ENCODE results near the gene RAB43.

The RAB43 gene

DNA sequence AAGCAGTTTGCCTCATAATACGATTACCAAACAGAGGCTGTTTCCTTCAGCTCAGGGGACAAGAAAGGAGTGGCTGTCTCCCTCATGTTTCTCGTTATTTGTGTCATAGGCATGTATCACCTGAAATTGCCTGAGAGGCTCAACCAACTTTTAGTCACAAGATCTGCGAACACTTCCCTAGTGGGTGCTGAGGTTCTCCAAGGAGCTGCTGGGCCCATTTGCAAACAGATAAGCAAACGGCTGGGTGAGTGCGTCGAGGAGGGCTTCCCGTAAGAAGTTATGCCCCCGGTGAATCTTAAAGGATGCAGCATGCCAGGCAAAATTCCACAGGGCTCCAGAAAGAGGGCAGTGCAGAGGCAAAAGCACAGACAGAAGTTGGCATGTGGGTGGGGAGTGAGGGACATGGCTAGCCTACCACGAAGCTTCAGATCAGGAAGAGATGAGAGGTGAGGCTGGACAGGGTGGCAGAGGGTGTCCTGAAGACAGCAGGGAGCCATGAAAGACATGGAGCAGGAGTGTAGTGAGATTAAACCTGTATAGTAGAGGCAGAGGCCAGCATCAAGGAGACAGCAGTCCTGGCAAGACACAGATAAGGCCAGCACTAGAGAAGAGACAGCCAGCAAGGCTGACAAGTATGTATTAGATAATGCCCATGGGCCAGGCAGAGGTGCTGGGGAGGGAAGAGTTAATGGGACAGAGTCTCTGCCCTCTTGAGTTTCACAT is 65.0 kb downstream of the RAB43 start:
- Mint-ChIP-seq H3K27me3 (peaks cover 4% of the 10 kb centered on the region), H3K36me3 (ENCODE audit: low read depth) (no peaks in the 10 kb centered on the region), H3K9me3 (no peaks in the 10 kb centered on the region), H3K4me1 (ENCODE audit: low read depth) (peaks cover 5% of the 10 kb centered on the region), H3K4me3 (no peak overlapping the region), H3K27ac (no peak overlapping the region)
- intact Hi-C loops (cut with micrococcal nuclease) = no loop called here

DNA sequence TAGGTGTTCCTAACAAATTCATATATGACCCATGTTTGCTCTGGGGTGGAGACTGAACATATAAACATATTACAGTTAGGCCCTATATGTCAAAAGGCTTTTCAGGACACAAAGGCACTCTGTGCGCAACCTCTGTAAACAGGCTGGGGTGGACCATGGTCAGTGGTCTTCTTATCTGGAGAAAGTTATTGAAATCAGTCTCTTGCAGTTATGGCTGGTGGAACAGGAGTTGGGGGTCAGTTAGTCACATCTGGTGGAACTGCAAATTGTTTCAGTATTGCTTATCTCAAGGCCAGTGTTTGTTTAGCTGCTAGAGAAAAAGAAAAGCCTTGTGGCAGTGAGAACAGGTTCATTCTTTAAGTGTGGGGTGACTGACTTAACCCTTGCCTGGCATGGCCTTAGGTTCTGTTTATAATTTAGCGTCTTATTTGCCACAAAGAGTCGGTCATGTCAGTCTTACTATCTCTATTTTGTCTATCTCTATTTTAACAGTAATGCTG is 66.9 kb downstream of the RAB43 start:
- H3K9me3 Mint-ChIP-seq = no peaks in the 10 kb centered on the region
- H3K36me3 Mint-ChIP-seq (ENCODE audit: low read depth) = no peaks in the 10 kb centered on the region
- intact Hi-C loops (cut with micrococcal nuclease) = loop anchor here (5.0 kb wide), 1 partner anchor 193 kb away; the partner anchor contains the start of gene COPG1
- H3K4me3 Mint-ChIP-seq = no peak overlapping the region
- H3K27me3 Mint-ChIP-seq = peaks cover 4% of the 10 kb centered on the region
- H3K27ac Mint-ChIP-seq = no peak overlapping the region
- no peaks in the 10 kb centered on the region for H3K4me1 Mint-ChIP-seq (ENCODE audit: low read depth)

DNA sequence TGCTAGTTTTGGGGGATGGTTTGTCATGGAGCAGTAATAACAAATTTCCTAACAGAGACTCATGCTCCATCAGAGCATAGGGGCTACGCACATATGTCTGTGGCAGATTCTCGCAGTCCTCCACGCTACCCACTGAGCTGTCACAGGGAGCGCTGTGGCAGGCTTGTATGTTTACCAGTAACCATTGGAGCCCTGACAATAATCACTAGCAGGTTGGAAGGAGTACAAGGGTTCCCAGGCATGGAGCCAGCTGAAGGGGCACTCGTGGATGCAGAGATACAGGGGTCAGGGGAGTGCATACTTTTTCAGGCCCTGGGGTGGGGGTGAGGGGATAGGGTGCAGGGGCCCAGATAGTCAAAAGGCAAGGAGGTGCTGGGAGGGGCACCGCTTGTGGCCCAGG is 68.9 kb downstream of the RAB43 start:
- no peak overlapping the region for H3K27ac Mint-ChIP-seq

DNA sequence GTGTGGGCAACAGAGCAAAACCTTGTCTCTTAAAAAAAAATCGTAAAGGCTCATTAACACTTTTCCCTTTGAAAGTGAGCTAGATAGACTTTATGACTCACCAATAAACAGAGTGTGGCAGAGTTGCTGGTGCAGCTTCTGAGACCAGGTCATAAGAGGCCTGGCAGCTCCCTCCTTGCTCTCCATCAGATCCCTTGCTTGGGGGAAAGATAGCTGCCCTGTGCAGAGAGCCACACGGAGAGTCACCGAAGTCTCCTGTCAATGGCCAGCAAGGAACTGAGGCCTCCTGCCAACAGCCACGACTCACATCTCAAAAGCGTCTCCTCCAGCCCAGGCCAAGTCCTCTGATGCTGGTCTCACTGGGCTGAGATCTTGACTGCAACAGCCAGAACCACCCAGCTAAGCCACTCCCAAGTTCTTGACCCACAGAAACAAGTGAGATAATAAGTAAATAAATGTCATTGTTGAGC is 69.7 kb downstream of the RAB43 start:
- Mint-ChIP-seq H3K36me3 (ENCODE audit: low read depth) (no peaks in the 10 kb centered on the region), H3K9me3 (no peaks in the 10 kb centered on the region), H3K27me3 (peaks cover 18% of the 10 kb centered on the region), H3K4me3 (no peak overlapping the region), H3K4me1 (ENCODE audit: low read depth) (no peaks in the 10 kb centered on the region), H3K27ac (no peak overlapping the region)
- intact Hi-C loops (cut with micrococcal nuclease) = loop anchor here (5.0 kb wide), 1 partner anchor 195 kb away; the partner anchor contains the start of gene COPG1

More for the DNA sequence above, 68.9 kb downstream of the RAB43 start:
- intact Hi-C loops (cut with micrococcal nuclease) = loop anchor here (5.0 kb wide), 1 partner anchor 195 kb away; the partner anchor contains the start of gene COPG1
- Mint-ChIP-seq H3K36me3 (ENCODE audit: low read depth) (no peaks in the 10 kb centered on the region), H3K9me3 (no peaks in the 10 kb centered on the region), H3K4me3 (no peak overlapping the region), H3K4me1 (ENCODE audit: low read depth) (no peaks in the 10 kb centered on the region), H3K27me3 (peaks cover 11% of the 10 kb centered on the region)

DNA sequence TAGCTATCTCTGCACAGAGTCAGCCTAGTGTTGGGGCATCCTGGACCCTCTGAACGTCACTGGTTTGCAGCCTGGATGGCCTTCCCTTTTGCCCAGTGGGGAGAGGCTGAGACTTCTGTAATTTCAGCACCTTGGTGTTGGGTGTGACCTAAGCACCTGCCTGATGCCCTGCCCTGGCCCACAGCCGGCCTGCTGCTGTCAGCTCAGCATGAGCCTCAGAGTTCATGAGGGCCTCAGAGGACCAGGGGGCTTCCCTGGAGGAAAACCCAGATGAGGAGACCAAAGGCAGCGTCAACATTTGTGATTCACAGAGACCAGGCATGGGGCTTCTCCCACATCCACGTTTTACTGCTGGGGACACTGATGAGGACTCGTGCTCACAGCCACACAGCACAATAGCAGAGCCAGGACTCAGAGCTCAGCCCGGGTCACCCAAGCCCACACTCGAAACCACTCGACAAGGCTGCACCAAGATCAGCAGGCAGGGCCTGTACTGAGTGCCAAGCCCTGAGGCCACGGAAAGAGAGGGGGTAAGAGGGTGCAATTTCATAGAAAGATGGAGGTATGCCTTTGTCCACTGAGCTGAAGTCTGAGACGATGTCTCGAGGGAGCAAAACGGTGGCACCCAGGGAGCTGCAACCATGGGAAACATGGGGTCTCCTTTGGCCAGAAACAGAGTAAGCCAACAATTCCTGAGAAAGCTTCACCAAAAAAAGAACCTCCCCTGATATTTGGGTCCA is 70.9 kb downstream of the RAB43 start:
- Mint-ChIP-seq H3K4me1 (ENCODE audit: low read depth) (no peaks in the 10 kb centered on the region), H3K27me3 (peaks cover 26% of the 10 kb centered on the region), H3K4me3 (no peak overlapping the region), H3K36me3 (ENCODE audit: low read depth) (no peaks in the 10 kb centered on the region), H3K27ac (no peak overlapping the region), H3K9me3 (no peaks in the 10 kb centered on the region)
- intact Hi-C loops (cut with micrococcal nuclease) = loop anchor here (5.0 kb wide), 1 partner anchor 197 kb away; the partner anchor contains the start of gene COPG1

DNA sequence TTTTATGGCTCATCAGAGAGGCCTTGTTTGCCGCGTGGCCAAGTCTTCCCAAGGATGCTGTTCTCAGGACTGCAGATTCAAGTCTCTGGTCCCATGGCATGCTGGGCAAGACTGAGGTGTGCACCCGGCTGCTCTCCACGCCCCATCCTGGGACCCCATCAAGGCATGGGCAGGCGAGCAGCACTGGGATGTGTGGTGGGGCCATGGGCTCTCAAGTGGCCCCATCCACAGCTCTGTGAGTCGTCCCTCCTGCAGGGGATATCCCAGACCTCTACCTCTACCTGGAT is 74.1 kb downstream of the RAB43 start:
- H3K9me3 Mint-ChIP-seq = no peaks in the 10 kb centered on the region
- peaks cover 53% of the 10 kb centered on the region for H3K27me3 Mint-ChIP-seq
- no peaks in the 10 kb centered on the region for H3K36me3 Mint-ChIP-seq (ENCODE audit: low read depth)
- intact Hi-C loops (cut with micrococcal nuclease) = no loop called here
- no peaks in the 10 kb centered on the region for H3K4me1 Mint-ChIP-seq (ENCODE audit: low read depth)
- H3K27ac Mint-ChIP-seq = no peak overlapping the region
- no peak overlapping the region for H3K4me3 Mint-ChIP-seq

DNA sequence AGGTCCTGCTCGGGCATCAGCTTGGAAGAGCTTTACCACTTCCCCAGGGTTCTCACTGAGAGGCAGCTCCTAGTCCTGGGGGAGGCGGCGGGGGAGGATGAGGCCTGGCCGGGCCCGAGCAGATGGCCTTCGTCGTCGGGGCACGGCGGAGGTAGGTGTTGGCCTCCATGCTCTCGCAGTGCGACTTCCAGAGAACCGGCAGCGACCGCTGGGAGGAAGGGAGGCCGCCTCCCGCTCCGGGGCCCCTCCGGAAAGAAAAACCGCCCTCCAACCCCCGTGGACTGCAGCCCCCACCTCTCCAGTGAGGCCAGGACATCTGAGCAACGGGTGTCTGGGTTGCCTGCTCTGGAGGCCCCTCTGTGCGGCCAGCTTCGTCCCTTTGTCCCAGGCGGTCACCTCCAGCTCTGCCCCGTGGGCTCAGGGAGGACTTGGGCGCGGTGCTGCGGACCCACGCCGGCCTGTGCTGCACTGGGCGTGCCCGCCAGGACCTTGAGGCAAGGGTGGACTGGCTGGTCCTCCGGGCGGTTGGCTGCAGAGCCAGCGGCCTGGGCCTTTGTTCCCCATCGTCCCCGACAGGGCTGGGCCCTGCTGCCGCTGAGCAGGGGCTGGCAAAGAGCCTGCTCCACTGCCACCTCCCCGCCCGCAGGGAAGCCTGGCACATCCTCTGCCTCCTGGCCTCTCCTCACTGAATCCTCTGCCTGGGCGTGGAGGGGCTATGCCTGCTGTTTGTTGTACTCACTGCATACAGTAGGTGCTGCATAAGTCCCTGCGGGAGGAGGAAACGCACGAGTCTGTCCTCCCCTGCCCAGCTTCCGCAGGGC is 74.7 kb downstream of the RAB43 start:
- Mint-ChIP-seq H3K36me3 (ENCODE audit: low read depth) (no peaks in the 10 kb centered on the region), H3K27me3 (peaks cover 55% of the 10 kb centered on the region), H3K9me3 (no peaks in the 10 kb centered on the region), H3K27ac (no peak overlapping the region), H3K4me1 (ENCODE audit: low read depth) (no peaks in the 10 kb centered on the region), H3K4me3 (no peak overlapping the region)
- intact Hi-C loops (cut with micrococcal nuclease) = no loop called here

DNA sequence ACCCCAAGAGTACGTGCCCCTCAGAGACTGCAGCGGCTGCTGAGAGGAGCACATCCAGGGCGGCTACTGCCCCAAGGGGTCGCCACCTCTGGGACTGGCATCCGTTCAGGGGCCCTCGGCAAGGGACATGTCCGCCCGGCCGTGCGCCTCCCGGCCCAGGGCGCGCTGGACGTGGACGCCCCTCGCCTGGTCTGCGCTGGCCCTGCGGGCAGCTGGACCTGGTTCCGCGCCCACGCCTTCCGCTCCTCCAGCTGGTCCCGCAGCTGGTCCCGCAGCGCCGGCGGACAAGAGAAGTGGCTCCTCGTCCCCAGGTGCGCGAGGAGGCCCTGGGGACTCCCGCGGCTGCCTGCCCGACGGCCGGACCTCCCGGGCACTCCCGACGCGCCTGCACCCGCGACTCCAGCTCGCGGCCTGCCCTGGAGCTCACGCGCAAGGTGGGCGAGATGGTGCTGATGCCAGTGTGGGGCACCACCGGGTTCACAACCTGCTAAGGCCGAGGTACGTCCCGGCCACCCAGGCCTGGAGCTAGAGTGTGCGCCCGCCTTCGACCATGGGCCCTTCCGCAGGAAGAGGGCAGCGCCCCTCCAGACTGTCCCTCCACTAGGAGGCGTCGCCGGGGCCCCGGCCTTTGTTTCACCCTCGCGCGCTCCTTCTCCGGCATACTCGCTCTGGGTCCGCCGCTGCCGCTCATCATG is 75.4 kb downstream of the RAB43 start:
- Mint-ChIP-seq H3K27me3 (peaks cover 57% of the 10 kb centered on the region), H3K36me3 (ENCODE audit: low read depth) (no peaks in the 10 kb centered on the region), H3K27ac (no peak overlapping the region), H3K4me1 (ENCODE audit: low read depth) (no peaks in the 10 kb centered on the region), H3K4me3 (peak overlapping the region; percentile 9), H3K9me3 (no peaks in the 10 kb centered on the region)
- intact Hi-C loops (cut with micrococcal nuclease) = no loop called here

DNA sequence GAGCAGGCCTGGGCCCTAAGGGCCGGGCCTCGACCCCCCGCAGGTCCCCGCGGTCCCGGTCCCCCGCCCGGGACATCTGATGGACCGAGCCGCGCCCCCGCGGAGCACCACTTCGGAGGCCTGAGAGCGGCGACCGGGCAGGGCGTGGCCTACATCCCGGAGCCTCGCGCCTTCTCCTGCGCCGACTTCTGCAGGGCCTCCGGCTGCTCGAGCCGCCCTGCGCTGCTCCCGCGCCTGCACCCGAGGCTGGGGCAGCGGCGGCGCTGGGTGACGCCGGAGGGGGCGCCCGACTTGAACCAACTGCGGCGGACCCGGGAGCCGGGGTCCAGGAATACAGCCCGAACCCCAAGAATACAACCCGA is 75.9 kb downstream of the RAB43 start:
- no peak overlapping the region for H3K27ac Mint-ChIP-seq

DNA sequence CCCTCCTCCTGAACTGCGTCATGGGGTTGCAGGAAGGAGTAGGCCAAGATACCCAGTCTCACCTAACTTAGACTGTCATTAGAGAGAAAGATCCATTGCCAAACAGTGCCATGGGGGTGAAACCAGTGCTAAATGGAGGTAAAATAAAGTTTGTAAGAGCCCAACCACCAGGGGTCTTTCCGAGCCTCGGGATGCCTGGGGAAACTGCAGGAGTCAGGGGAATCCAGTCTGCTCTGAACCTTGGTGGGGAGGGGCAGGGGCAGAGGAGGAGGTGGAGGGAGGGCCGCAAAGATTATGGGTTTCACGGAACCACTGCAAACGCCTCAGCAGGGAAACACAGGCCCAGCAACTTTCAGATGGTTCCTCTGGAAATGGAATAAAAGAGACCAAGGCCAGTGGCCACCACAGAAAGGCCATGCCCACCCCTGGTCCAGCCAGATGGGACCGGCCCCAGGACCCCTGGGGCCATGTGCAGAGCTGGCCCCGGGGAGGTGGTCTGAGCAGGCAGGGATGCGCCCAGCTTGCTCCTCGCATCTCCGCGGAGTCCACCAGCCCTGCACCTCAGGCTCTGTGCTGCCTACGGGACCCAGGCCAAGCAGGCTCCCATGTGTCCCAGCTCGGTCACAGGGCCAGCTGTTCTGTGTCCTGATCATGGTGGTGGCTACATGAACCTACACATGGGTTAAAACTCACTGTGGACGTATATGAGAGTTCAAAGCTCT is 80.9 kb downstream of the RAB43 start:
- H3K9me3 Mint-ChIP-seq = no peaks in the 10 kb centered on the region
- no peak overlapping the region for H3K27ac Mint-ChIP-seq
- no peaks in the 10 kb centered on the region for H3K36me3 Mint-ChIP-seq (ENCODE audit: low read depth)
- peaks cover 47% of the 10 kb centered on the region for H3K27me3 Mint-ChIP-seq
- intact Hi-C loops (cut with micrococcal nuclease) = no loop called here
- H3K4me1 Mint-ChIP-seq (ENCODE audit: low read depth) = no peaks in the 10 kb centered on the region
- no peak overlapping the region for H3K4me3 Mint-ChIP-seq

More for the DNA sequence above, 75.9 kb downstream of the RAB43 start:
- H3K36me3 Mint-ChIP-seq (ENCODE audit: low read depth) = no peaks in the 10 kb centered on the region
- H3K4me1 Mint-ChIP-seq (ENCODE audit: low read depth) = no peaks in the 10 kb centered on the region
- intact Hi-C loops (cut with micrococcal nuclease) = no loop called here
- H3K4me3 Mint-ChIP-seq = no peak overlapping the region
- peaks cover 57% of the 10 kb centered on the region for H3K27me3 Mint-ChIP-seq
- H3K9me3 Mint-ChIP-seq = no peaks in the 10 kb centered on the region

DNA sequence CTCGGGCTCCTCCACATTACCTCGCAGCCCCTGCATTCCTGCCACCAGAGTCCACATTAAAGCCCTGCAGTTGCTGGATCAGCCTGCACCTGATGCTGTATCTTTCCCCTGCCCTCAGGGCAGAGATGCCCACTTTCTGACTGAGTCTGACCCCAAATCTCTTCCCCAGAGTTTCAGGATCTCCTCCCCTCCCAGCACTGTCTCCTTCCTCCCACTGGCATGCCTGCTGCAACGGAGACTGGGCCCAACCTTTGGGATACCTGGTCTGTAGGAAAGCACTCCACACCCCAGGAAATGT is 81.6 kb downstream of the RAB43 start:
- H3K27ac Mint-ChIP-seq = no peak overlapping the region
- no peaks in the 10 kb centered on the region for H3K4me1 Mint-ChIP-seq (ENCODE audit: low read depth)

DNA sequence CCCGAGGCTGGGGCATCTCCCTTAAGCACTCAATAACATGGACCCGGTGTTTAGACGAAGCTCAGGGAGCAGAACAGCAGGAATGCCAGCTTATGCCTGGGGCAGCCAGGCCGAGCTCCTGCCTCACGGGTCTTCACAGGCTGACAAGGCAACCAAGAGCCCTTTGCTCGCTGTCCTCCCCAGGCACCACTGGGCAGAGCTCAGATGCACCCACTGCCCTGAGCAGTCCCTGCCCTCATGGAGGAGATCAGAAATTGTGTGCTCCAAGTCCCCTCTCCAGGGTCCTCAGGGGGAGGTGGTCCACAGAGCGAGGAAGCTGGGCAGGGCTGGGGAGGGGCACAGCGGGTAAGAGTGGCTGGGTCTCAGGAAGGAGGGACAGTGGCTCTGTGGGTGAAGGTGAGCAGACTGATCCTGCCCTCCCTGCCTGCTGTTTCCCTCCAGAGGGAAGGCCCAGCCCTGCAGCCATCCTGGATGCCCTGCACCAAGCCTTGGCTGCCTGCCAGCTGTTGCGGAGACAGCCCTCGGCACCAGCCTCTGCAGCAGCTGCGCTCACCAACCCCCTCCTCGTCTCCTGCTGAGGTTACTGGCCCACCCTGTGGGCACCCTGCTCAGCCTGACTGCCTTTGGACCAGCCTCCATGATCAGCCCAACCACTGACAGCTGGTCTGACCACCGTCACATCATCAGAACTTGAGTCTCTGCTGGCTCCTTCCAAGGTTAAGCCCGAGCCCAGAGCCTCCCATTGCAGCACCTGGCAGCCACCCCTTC is 82.1 kb downstream of the RAB43 start:
- intact Hi-C loops (cut with micrococcal nuclease) = no loop called here
- H3K4me3 Mint-ChIP-seq = no peak overlapping the region
- H3K9me3 Mint-ChIP-seq = no peaks in the 10 kb centered on the region
- no peaks in the 10 kb centered on the region for H3K4me1 Mint-ChIP-seq (ENCODE audit: low read depth)
- no peak overlapping the region for H3K27ac Mint-ChIP-seq
- peaks cover 37% of the 10 kb centered on the region for H3K27me3 Mint-ChIP-seq
- H3K36me3 Mint-ChIP-seq (ENCODE audit: low read depth) = no peaks in the 10 kb centered on the region

More for the DNA sequence above, 81.6 kb downstream of the RAB43 start:
- Mint-ChIP-seq H3K9me3 (no peaks in the 10 kb centered on the region), H3K36me3 (ENCODE audit: low read depth) (no peaks in the 10 kb centered on the region), H3K4me3 (no peak overlapping the region), H3K27me3 (peaks cover 41% of the 10 kb centered on the region)
- intact Hi-C loops (cut with micrococcal nuclease) = no loop called here

All from dendritic cell treated with granulocyte-macrophage colony-stimulating factor and Interleukin-4, amounts not matched to agents 40 ng/mL and 50 ng/mL, for 4 days (primary cell).